SK-N-SH (cell line): Measurements from ENCODE around the gene UBR3.

Source experiments
- CTCF ChIP-seq: fragments of 200-600 bp; sonication (generic); IDR thresholded peaks from 2 replicates; pipeline ENCODE4 v1.6.1; 2017; ENCODE audit warnings: antibody characterized with exemption, mild to moderate bottlenecking, moderate library complexity
- IRF3 ChIP-seq: fragments of 150-350 bp; IDR thresholded peaks from 2 replicates; pipeline ENCODE4 v1.6.1; 2016; ENCODE audit warnings: mild to moderate bottlenecking, low read depth, low read length
- PBX3 ChIP-seq: IDR thresholded peaks from 2 replicates; pipeline ENCODE4; 2012
- POLR2AphosphoS5 ChIP-seq: IDR thresholded peaks from 2 replicates; pipeline ENCODE4 v1.6.1; 2012; ENCODE audit warnings: low read depth, low read length
- RAD21 ChIP-seq: IDR thresholded peaks from 2 replicates; pipeline ENCODE4 v1.6.1; 2012; ENCODE audit warnings: mild to moderate bottlenecking, low read length
- RCOR1 ChIP-seq: fragments of 150-350 bp; IDR thresholded peaks from 2 replicates; pipeline ENCODE4 v1.6.1; 2017; ENCODE audit warnings: antibody characterized with exemption, low read length
- SMC3 ChIP-seq: IDR thresholded peaks from 2 replicates; pipeline ENCODE4 v1.6.1; 2012; ENCODE audit warnings: low read depth, low read length, improper control_type of control experiment
- TEAD4 ChIP-seq: IDR thresholded peaks from 2 replicates; pipeline ENCODE4 v1.4.0; 2012; ENCODE audit warnings: mild to moderate bottlenecking, borderline replicate concordance; ENCODE audit not compliant: insufficient read depth
- USF1 ChIP-seq: IDR thresholded peaks from 2 replicates; pipeline ENCODE4 v1.4.0; 2012; ENCODE audit warnings: low read depth, borderline replicate concordance

GRCh38 chr2:169923977-169924376 lies 96.7 kb downstream of the UBR3 start:
- TF ChIP-seq PBX3 (no peak), CTCF (no peak), IRF3 (no peak), SMC3 (no peak), POLR2AphosphoS5 (no peak), TEAD4 (no peak), RAD21 (no peak), RCOR1 (no peak), USF1 (no peak)
